Fibroblast of pulmonary artery (primary cell): ENCODE measurements around the gene ZBTB20.

Experiments used
- DNase-seq: peaks from one replicate; pipeline ENCODE4 v3.0.0-alpha.2; 2010; ENCODE audit warnings: low read depth
- H3K4me3 ChIP-seq: replicated peaks from 2 replicates; pipeline ENCODE4 v1.5.1; 2011; ENCODE audit warnings: low read depth, mild to moderate bottlenecking, control low read depth, low read length, moderate library complexity
- TF ChIP-seq, protein P1 (sequence below): IDR thresholded peaks from 2 replicates; pipeline ENCODE4 v1.5.1; 2011; ENCODE audit warnings: mild to moderate bottlenecking, control low read depth, low read length, inconsistent platforms; ENCODE audit errors: missing control alignments

The ZBTB20 gene

GRCh38 chr3:114420072-114420471 is 727.0 kb downstream of the ZBTB20 start:
- TF ChIP-seq, protein P1, sequence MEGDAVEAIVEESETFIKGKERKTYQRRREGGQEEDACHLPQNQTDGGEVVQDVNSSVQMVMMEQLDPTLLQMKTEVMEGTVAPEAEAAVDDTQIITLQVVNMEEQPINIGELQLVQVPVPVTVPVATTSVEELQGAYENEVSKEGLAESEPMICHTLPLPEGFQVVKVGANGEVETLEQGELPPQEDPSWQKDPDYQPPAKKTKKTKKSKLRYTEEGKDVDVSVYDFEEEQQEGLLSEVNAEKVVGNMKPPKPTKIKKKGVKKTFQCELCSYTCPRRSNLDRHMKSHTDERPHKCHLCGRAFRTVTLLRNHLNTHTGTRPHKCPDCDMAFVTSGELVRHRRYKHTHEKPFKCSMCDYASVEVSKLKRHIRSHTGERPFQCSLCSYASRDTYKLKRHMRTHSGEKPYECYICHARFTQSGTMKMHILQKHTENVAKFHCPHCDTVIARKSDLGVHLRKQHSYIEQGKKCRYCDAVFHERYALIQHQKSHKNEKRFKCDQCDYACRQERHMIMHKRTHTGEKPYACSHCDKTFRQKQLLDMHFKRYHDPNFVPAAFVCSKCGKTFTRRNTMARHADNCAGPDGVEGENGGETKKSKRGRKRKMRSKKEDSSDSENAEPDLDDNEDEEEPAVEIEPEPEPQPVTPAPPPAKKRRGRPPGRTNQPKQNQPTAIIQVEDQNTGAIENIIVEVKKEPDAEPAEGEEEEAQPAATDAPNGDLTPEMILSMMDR, result no peak
- no peak for DNase-seq
- H3K4me3 ChIP-seq, result no peak overlapping the region

DNA sequence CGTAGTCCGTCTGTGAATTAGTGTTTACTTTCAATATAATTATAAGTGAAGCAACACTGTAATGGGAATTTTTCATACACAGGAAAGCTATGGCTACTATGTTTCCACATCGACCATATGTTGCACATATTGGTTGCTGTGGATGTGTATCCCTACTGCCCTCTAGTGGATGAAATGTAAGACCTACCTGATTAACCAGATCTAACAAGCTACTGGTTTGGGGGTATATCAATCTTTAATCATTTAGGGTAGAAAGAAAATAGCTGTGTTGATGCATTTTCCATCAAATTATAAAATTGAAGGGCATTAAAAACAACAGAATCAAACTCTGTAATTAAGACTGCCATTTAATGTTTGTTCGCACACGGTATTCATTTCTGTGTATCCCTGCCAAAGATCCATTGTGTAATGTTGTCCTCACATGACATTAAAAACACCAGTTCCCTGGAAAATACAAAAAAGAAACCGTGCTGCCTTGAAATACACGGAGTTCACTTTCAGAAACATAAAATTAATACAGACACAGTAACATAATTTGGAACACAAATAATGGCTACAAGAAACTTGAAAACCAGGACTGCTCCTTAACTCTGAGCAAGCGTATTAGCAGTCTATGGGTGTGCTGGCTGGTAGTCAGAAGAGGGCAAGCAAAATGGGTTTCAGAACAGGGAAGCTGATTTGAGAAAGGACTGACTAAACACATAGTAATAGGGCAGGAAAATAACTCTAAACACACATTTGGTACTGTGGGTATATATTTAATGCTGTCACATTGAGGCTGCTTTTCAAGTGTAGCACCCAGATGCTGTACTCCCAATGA is 728.2 kb downstream of the ZBTB20 start:
- H3K4me3 ChIP-seq, result peak overlapping the region; percentile 36
- TF ChIP-seq, protein P1, result peak; percentile 83
- peak; percentile 95 for DNase-seq

- no peak overlapping the region for H3K4me3 ChIP-seq
- TF ChIP-seq, protein P1, result no peak
- DNase-seq, result no peak
Observed at GRCh38 chr3:114418107-114418506, 729.0 kb downstream of the ZBTB20 start.

GRCh38 chr3:114417675-114418074 is 729.4 kb downstream of the ZBTB20 start:
- TF ChIP-seq, protein P1, result no peak
- no peak overlapping the region for H3K4me3 ChIP-seq
- peak; percentile 16 for DNase-seq

GRCh38 chr3:114417265-114417664 is 729.8 kb downstream of the ZBTB20 start:
- TF ChIP-seq, protein P1, result no peak
- no peak for DNase-seq
- no peak overlapping the region for H3K4me3 ChIP-seq

DNA sequence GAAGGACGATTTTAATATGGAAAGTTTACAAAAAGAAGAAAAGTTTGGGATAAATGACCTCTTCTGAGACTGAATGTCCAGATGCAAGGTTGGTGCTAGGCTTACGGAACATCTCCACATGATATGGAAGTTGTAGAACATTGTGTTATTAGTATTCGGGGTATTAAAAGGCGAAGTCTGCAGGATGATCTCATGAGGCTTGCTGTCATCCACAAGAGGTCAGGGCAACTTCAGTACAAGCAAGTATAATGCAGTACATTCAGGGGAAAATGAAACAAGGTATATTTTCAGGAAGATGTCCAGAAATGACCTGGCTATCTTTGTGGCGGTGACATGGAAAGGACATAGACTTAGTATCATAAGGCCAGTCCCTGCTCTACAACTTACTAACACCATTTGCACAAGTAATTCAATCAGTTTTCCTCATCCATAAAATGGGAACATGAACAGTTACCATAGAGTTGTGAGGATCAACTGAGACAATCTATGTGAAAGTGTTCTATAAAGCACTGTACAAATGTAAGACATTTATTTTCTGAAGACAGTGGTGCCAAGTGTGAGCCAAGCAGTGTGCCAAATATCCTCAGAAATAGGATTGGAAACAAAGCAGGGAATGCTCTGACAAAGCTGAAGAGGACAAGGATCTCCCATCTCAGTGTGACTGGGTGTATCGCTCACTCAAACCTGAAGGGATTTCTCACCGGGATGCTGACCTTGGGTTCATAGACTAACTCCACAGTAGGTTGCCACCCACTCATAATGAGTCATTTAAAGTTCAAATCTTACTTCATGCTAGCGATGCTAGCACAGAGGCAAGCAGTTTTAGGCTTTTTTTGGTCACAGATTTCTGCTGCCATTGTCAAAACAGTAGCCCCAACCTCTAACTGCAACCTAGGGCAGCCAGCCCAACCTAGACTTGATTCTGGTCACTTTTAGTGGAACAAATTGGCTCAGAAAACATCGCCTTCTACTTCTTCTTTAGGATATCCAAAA is 735.0 kb downstream of the ZBTB20 start:
- DNase-seq, result peak; percentile 51
- H3K4me3 ChIP-seq, result no peak overlapping the region
- TF ChIP-seq, protein P1, result no peak
